Measurements from ENCODE around the gene SHC2. TPM values are rescaled to one million over a fixed set of nuclear protein-coding genes. Genes with fewer than 3 reads are reported as not detected.

Gene SHC2
- total and polyA plus RNA-seq, 5 experiments from 2014 or later: 0.30 to 4.0 (median 1.8) TPM

- POLR2A ChIA-PET: no interaction called here
- no peaks in the 10 kb centered on the region for H3K27me3 Mint-ChIP-seq
- no peak for ATAC-seq
- H3K27ac Mint-ChIP-seq: no peak overlapping the region
- H3K36me3 Mint-ChIP-seq: no peaks in the 10 kb centered on the region
- DNase-seq: no peak
- peaks cover 0 to 4% (median 0%) of the 10 kb centered on the region in 9 donors for H3K9me3 Mint-ChIP-seq
- H3K4me3 Mint-ChIP-seq: no peak overlapping the region
- peaks cover 0 to 3% (median 0%) of the 10 kb centered on the region in 4 donors for H3K4me1 Mint-ChIP-seq
These were observed 10.9 kb downstream of the SHC2 start for GRCh38 chr19:449916-450315.

GRCh38 chr19:447816-448560 is 12.8 kb downstream of the SHC2 start:
- H3K9me3 Mint-ChIP-seq: peaks cover 0 to 4% (median 0%) of the 10 kb centered on the region in 9 donors
- H3K4me1 Mint-ChIP-seq: peaks cover 0 to 3% (median 0%) of the 10 kb centered on the region in 4 donors

GRCh38 chr19:447064-447426 is 13.8 kb downstream of the SHC2 start:
- Mint-ChIP-seq H3K9me3 (peaks cover 0 to 4% (median 0%) of the 10 kb centered on the region in 9 donors), H3K27me3 (peaks cover 0 to 3% (median 2%) of the 10 kb centered on the region in 5 donors), H3K4me3 (no peak overlapping the region), H3K27ac (no peak overlapping the region), H3K4me1 (peaks cover 0 to 5% (median 0%) of the 10 kb centered on the region in 4 donors), H3K36me3 (peaks cover 0 to under 1% (median 0%) of the 10 kb centered on the region in 3 donors)
- ATAC-seq (no peak), DNase-seq (no peak)
- POLR2A ChIA-PET: no interaction called here

More at GRCh38 chr19:447816-448560, 12.8 kb downstream of the SHC2 start:
- POLR2A ChIA-PET: no interaction called here
- ATAC-seq (no peak), DNase-seq (no peak)
- Mint-ChIP-seq H3K36me3 (no peaks in the 10 kb centered on the region), H3K27ac (no peak overlapping the region), H3K27me3 (no peaks in the 10 kb centered on the region), H3K4me3 (no peak overlapping the region)

GRCh38 chr19:444677-445210 is 16.1 kb downstream of the SHC2 start:
- H3K36me3 Mint-ChIP-seq: peaks cover 0 to 3% (median 0%) of the 10 kb centered on the region in 3 donors
- POLR2A ChIA-PET: no interaction called here
- DNase-seq: no peak

GRCh38 chr19:443005-443404 is 17.8 kb downstream of the SHC2 start:
- POLR2A ChIA-PET: no interaction called here

More at GRCh38 chr19:444677-445210, 16.1 kb downstream of the SHC2 start:
- H3K4me1 Mint-ChIP-seq: peaks cover 0 to 5% (median 0%) of the 10 kb centered on the region in 4 donors
- no peak overlapping the region for H3K4me3 Mint-ChIP-seq
- no peak for ATAC-seq
- peaks cover 0 to 10% (median 0%) of the 10 kb centered on the region in 9 donors for H3K9me3 Mint-ChIP-seq
- no peak overlapping the region for H3K27ac Mint-ChIP-seq
- H3K27me3 Mint-ChIP-seq: peaks cover 1 to 23% (median 17%) of the 10 kb centered on the region in 5 donors

GRCh38 chr19:442085-442484 is 18.7 kb downstream of the SHC2 start:
- ATAC-seq (no peak), DNase-seq (no peak)
- Mint-ChIP-seq H3K36me3 (peaks cover 0 to 3% (median 0%) of the 10 kb centered on the region in 3 donors), H3K27me3 (peaks cover 8 to 40% (median 28%) of the 10 kb centered on the region in 5 donors), H3K9me3 (peaks cover 0 to 10% (median 0%) of the 10 kb centered on the region in 9 donors), H3K27ac (no peak overlapping the region), H3K4me1 (peaks cover 0 to 5% (median 0%) of the 10 kb centered on the region in 4 donors), H3K4me3 (no peak overlapping the region)
- POLR2A ChIA-PET: no interaction called here

More at GRCh38 chr19:443005-443404, 17.8 kb downstream of the SHC2 start:
- H3K9me3 Mint-ChIP-seq: peaks cover 0 to 10% (median 0%) of the 10 kb centered on the region in 9 donors
- H3K36me3 Mint-ChIP-seq: peaks cover 0 to 3% (median 0%) of the 10 kb centered on the region in 3 donors
- H3K27ac Mint-ChIP-seq: no peak overlapping the region
- no peak overlapping the region for H3K4me3 Mint-ChIP-seq
- DNase-seq (no peak), ATAC-seq (no peak)
- H3K4me1 Mint-ChIP-seq: peaks cover 0 to 5% (median 0%) of the 10 kb centered on the region in 4 donors
- H3K27me3 Mint-ChIP-seq: peaks cover 1 to 32% (median 19%) of the 10 kb centered on the region in 5 donors

GRCh38 chr19:441213-441836 is 19.5 kb downstream of the SHC2 start:
- peaks cover 0 to 3% (median 0%) of the 10 kb centered on the region in 4 donors for H3K4me1 Mint-ChIP-seq
- DNase-seq: no peak
- POLR2A ChIA-PET: no interaction called here
- H3K27me3 Mint-ChIP-seq: peaks cover 9 to 48% (median 31%) of the 10 kb centered on the region in 5 donors
- peaks cover 0 to 10% (median 0%) of the 10 kb centered on the region in 9 donors for H3K9me3 Mint-ChIP-seq
- H3K27ac Mint-ChIP-seq: no peak overlapping the region
- no peak for ATAC-seq
- H3K4me3 Mint-ChIP-seq: no peak overlapping the region
- peaks cover 0 to 3% (median 0%) of the 10 kb centered on the region in 3 donors for H3K36me3 Mint-ChIP-seq

GRCh38 chr19:440391-441212 is 20.2 kb downstream of the SHC2 start:
- H3K27ac Mint-ChIP-seq: no peak overlapping the region
- peaks cover 10 to 50% (median 31%) of the 10 kb centered on the region in 5 donors for H3K27me3 Mint-ChIP-seq
- peaks cover 0 to 3% (median 0%) of the 10 kb centered on the region in 3 donors for H3K36me3 Mint-ChIP-seq
- H3K4me3 Mint-ChIP-seq: no peak overlapping the region
- H3K9me3 Mint-ChIP-seq: peaks cover 0 to 10% (median 0%) of the 10 kb centered on the region in 9 donors
- no peak for ATAC-seq
- H3K4me1 Mint-ChIP-seq: peaks cover 0 to 3% (median 0%) of the 10 kb centered on the region in 4 donors
- no peak for DNase-seq
- POLR2A ChIA-PET: no interaction called here

GRCh38 chr19:439167-439900 is 21.5 kb downstream of the SHC2 start:
- POLR2A ChIA-PET: no interaction called here
- no peak overlapping the region for H3K4me3 Mint-ChIP-seq
- ATAC-seq: no peak
- H3K27ac Mint-ChIP-seq: no peak overlapping the region
- H3K27me3 Mint-ChIP-seq: peaks cover 10 to 52% (median 31%) of the 10 kb centered on the region in 5 donors
- peaks cover 0 to 3% (median 0%) of the 10 kb centered on the region in 4 donors for H3K4me1 Mint-ChIP-seq
- DNase-seq: no peak
- peaks cover 0 to 3% (median 0%) of the 10 kb centered on the region in 3 donors for H3K36me3 Mint-ChIP-seq
- peaks cover 0 to 10% (median 0%) of the 10 kb centered on the region in 9 donors for H3K9me3 Mint-ChIP-seq

- Mint-ChIP-seq H3K27me3 (peaks cover 10 to 52% (median 31%) of the 10 kb centered on the region in 5 donors), H3K9me3 (peaks cover 0 to 10% (median 0%) of the 10 kb centered on the region in 9 donors), H3K4me1 (peaks cover 0 to 3% (median 0%) of the 10 kb centered on the region in 4 donors), H3K4me3 (no peak overlapping the region), H3K36me3 (peaks cover 0 to 3% (median 0%) of the 10 kb centered on the region in 3 donors), H3K27ac (no peak overlapping the region)
- ATAC-seq (no peak), DNase-seq (no peak)
- POLR2A ChIA-PET: interaction anchor here (0.5 kb wide), 1 partner anchor 1705 kb away, joined by 5 read pairs; no protein-coding TSS in a partner anchor
These were observed 22.3 kb downstream of the SHC2 start for GRCh38 chr19:438416-438958.

- POLR2A ChIA-PET: no interaction called here
- Mint-ChIP-seq H3K4me3 (no peak overlapping the region), H3K36me3 (peaks cover 0 to 2% (median 0%) of the 10 kb centered on the region in 3 donors), H3K27me3 (peaks cover 10 to 50% (median 27%) of the 10 kb centered on the region in 5 donors), H3K27ac (no peak overlapping the region), H3K4me1 (peaks cover 0 to 2% (median 0%) of the 10 kb centered on the region in 4 donors), H3K9me3 (peaks cover 0 to 6% (median 0%) of the 10 kb centered on the region in 9 donors)
- DNase-seq (no peak), ATAC-seq (no peak)
These were observed 23.8 kb downstream of the SHC2 start for GRCh38 chr19:437041-437440.

Measured in naive thymus-derived CD8-positive, alpha-beta T cell (primary cell).